GM12892 (cell line): ENCODE data around the gene ATXN8OS.
"Not testable (repeated sequence)": the region's sequence is repeated elsewhere in the genome, so short reads cannot be mapped to it uniquely, and the experiment has no call there.

Experiments
- POLR2A ChIP-seq: IDR thresholded peaks from 2 replicates; pipeline ENCODE4 v1.6.1; 2011; ENCODE audit warnings: low read depth, low read length, control low read depth
- TAF1 ChIP-seq: IDR thresholded peaks from 2 replicates; pipeline ENCODE4 v1.6.1; 2011; ENCODE audit warnings: low read depth, mild to moderate bottlenecking, control low read depth, low read length, borderline replicate concordance

DNA sequence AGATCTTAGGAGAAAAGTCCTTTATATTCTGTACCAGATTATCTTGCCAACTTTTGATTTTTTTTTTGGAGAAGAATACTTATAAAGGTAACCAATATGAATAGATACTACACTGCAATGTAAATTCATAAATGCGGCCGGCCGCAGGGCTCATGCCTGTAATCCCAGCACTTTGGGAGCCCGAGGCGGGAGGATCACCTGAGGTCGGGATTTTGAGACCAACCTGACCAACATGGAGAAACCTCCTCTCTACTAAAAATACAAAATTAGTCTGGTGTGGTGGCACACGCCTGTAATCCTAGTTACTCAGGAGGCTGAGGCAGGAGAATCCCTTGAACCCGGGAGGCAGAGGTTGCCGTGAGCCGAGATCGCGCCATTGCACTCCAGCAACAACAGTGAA, 35.0 kb downstream of the ATXN8OS start:
- not testable (repeated sequence) for TF ChIP-seq TAF1, POLR2A
